Stomach (tissue), 9 donors: ENCODE results near the gene DHX57. TPM values are rescaled to one million over a fixed set of nuclear protein-coding genes. Genes with fewer than 3 reads are reported as not detected.
A peak's percentile ranks its signal among the peaks of the same experiment; 100 is the strongest.

Experiments
- DNase-seq, 2 donors: peaks; one replicate each; pipeline versions ENCODE4 v3.0.0 to v3.0.0-alpha.2; 2013 to 2019
- H3K27ac ChIP-seq, 5 donors: fragments of 200-600 bp in 4 of 5; sonication (generic) in 4 of 5; one replicate each; pipeline ENCODE4 v1.5.1; 2013 to 2019; ENCODE audit warnings: mild to moderate bottlenecking in 1 of 5, moderate library complexity in 1 of 5
- H3K27me3 ChIP-seq, 3 donors: fragments of 200-600 bp; sonication (generic); one replicate each; pipeline ENCODE4 v1.5.1; 2017 to 2019; ENCODE audit warnings: mixed run types in 1 of 3
- H3K36me3 ChIP-seq, 4 donors: fragments of 200-600 bp; sonication (generic); 1 replicate in 3 of 4; 2 replicates in 1 of 4; pipeline ENCODE4 v1.5.1; 2016 to 2019
- H3K4me1 ChIP-seq, 4 donors: fragments of 200-600 bp; sonication (generic); one replicate each; pipeline ENCODE4 v1.5.1; 2016 to 2019
- H3K4me3 ChIP-seq, 4 donors: fragments of 200-600 bp; sonication (generic) in 3 of 4; one replicate each; pipeline ENCODE4 v1.5.1; 2016 to 2019; ENCODE audit warnings: mild to moderate bottlenecking in 1 of 4
- H3K9me3 ChIP-seq, 4 donors: fragments of 200-600 bp; sonication (generic); one replicate each; pipeline ENCODE4 v1.5.1; 2016 to 2019
- EP300 ChIP-seq: sonication (generic); formaldehyde crosslinking; IDR thresholded peaks from one replicate; pipeline ENCODE4 v1.6.1; 2017; ENCODE audit warnings: antibody characterized with exemption
- POLR2A ChIP-seq, 4 donors: fragments of 450-650 bp; IDR thresholded peaks; one replicate each; pipeline ENCODE4 v1.6.1; 2016; ENCODE audit warnings: antibody characterized with exemption in 4 of 4, control low read depth in 2 of 4, mild to moderate bottlenecking in 1 of 4, moderate library complexity in 1 of 4
- POLR2AphosphoS5 ChIP-seq, 3 donors: sonication (generic); formaldehyde crosslinking; IDR thresholded peaks; one replicate each; pipeline ENCODE4 v1.6.1; 2016; ENCODE audit warnings: antibody characterized with exemption in 3 of 3
- WGBS, 5 donors: extraction: QIAGEN DNeasy Blood & Tissue Kit in 3 of 5; methylation state at CpG; one replicate each; pipeline versions ENCODE4 v1.1.5 to v1.1.7; 2013 to 2018; 5-methylcytosine and 5-hydroxymethylcytosine counted together
- intact Hi-C: fragments of 100-400 bp; cut with DNase I; formaldehyde crosslinking; loops from one replicate; pipeline ENCODE4 v1.15.1; 2023; ENCODE audit warnings: low total_unique reads
- polyA plus RNA-seq, 3 donors: library from polyadenylated mRNA; stranded (reverse); fragments of 200-250 nt; gene quantifications; one replicate each; pipeline ENCODE4 v1.2.3, GENCODE V29; 2013
- total RNA-seq, 5 donors: library from RNA; depleted of rRNA; stranded (reverse); fragments of >200 nt; gene quantifications; one replicate each; pipeline versions ENCODE4 v1.1.0 to v1.2.3, GENCODE V29; 2014 to 2016
- TF ChIP-seq, protein P1 (sequence below), 7 experiments: fragments of 450-650 bp in 4 of 7; fragments of 200-600 bp in 3 of 7; sonication (generic) in 3 of 7; IDR thresholded peaks; one replicate each; pipeline ENCODE4 v1.5.1; 2016 to 2019; ENCODE audit warnings: antibody characterized with exemption in 7 of 7, control low read depth in 2 of 7, mild to moderate bottlenecking in 1 of 7
- donor health status: healthy with polysubstance abuse.
- donor health status: Bipolar disorder and iron deficiency.
- donor health status: healthy.

The DHX57 gene
- total and polyA plus RNA-seq, 8 donors: 4.1 to 29.9 (median 13.9) TPM

DNA sequence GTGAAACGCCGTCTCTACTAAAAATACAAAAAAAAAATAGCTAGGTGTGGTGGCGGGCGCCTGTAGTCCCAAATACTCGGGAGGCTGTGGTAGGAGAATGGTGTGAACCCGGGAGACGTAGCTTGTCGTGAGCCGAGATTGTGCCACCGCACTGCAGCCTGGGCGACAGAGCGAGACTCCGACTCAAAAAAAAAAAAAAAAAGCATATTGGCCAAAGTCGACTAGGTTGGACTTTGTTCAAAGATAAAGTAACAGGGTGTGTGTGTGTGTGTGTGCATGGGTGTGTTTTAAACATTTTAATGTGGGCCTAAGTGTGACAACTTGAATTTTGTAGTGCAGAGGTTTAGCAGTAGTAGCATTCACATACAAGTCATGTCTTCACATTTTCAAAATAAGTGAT is 86.0 kb downstream of the DHX57 start:
- no peaks in the 10 kb centered on the region for H3K27me3 ChIP-seq
- TF ChIP-seq, protein P1, sequence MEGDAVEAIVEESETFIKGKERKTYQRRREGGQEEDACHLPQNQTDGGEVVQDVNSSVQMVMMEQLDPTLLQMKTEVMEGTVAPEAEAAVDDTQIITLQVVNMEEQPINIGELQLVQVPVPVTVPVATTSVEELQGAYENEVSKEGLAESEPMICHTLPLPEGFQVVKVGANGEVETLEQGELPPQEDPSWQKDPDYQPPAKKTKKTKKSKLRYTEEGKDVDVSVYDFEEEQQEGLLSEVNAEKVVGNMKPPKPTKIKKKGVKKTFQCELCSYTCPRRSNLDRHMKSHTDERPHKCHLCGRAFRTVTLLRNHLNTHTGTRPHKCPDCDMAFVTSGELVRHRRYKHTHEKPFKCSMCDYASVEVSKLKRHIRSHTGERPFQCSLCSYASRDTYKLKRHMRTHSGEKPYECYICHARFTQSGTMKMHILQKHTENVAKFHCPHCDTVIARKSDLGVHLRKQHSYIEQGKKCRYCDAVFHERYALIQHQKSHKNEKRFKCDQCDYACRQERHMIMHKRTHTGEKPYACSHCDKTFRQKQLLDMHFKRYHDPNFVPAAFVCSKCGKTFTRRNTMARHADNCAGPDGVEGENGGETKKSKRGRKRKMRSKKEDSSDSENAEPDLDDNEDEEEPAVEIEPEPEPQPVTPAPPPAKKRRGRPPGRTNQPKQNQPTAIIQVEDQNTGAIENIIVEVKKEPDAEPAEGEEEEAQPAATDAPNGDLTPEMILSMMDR (IDR thresholded peaks at IDR 0.05): no peak
- TF ChIP-seq EP300: no peak
- peaks cover 0 to 16% (median 9%) of the 10 kb centered on the region in 4 donors for H3K4me1 ChIP-seq
- peak overlapping the region; percentile 66 to 82 (median 75) for H3K27ac ChIP-seq
- H3K4me3 ChIP-seq: no peak overlapping the region
- no peaks in the 10 kb centered on the region for H3K36me3 ChIP-seq
- intact Hi-C loops: no loop called here
- no peaks in the 10 kb centered on the region for H3K9me3 ChIP-seq
- 44 to 73% (median 56%) methylated on average over 12 to 14 of the region's 14 CpGs for WGBS, 5 donors
- peak in 1 of 2 donors; percentile 60 for DNase-seq

DNA sequence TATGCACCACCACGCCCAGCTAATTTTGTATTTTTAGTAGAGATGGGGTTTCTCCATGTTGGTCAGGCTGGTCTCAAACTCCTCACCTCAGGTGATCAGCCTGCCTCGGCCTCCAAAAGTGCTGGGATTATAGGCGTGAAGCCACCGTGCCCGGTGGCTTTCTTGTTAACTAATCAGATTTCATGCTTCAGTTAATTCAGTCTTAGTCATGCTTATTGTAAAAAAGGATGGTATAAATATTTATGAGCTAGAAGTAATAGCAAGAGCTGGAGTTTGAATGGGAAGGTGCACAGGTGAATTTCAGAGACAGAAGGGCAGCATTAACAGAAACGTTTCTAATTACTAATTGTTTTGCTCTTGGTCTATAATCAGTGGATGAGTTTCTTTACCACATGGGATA is 87.4 kb downstream of the DHX57 start:
- TF ChIP-seq EP300 (no peak), POLR2A (IDR thresholded peaks at IDR 0.05) (no peak), POLR2AphosphoS5 (IDR thresholded peaks at IDR 0.05) (no peak)
- TF ChIP-seq, protein P1 (IDR thresholded peaks at IDR 0.05): no peak
- Histone ChIP-seq H3K36me3 (peaks cover 0 to under 1% (median 0%) of the 10 kb centered on the region in 4 donors), H3K4me1 (peaks cover 5 to 28% (median 14%) of the 10 kb centered on the region in 4 donors), H3K27me3 (no peaks in the 10 kb centered on the region), H3K27ac (no peak overlapping the region), H3K9me3 (no peaks in the 10 kb centered on the region), H3K4me3 (no peak overlapping the region)
- intact Hi-C loops: no loop called here
- 77 to 91% (median 88%) methylated on average over 6 of the region's 6 CpGs for WGBS, 5 donors
- no peak for DNase-seq

DNA sequence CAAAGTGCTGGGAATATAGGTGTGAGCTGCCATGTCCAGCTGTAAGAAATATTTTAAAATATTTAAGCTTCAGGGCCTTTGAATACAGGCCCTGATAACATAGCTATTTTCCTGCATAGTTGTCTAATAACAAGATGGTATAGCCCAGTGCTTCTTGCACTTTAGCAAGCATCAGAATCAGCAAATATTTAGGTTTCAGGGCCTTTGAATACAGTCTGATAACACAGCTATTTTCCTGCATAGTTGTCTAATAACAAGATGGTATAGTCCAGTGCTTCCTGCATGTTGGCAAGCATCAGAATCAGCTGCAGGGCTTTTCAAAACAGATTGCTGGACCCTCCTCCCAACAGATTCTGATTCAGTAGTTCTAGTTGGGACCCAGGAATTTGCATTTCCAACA is 92.1 kb downstream of the DHX57 start:
- DNase-seq: no peak
- no peak overlapping the region for H3K4me3 ChIP-seq
- H3K9me3 ChIP-seq: no peaks in the 10 kb centered on the region
- H3K36me3 ChIP-seq: peaks cover 3 to 31% (median 25%) of the 10 kb centered on the region in 4 donors
- TF ChIP-seq POLR2A (IDR thresholded peaks at IDR 0.05) (no peak), POLR2AphosphoS5 (IDR thresholded peaks at IDR 0.05) (no peak), EP300 (no peak)
- TF ChIP-seq, protein P1 (IDR thresholded peaks at IDR 0.05): no peak
- H3K4me1 ChIP-seq: peaks cover 6 to 32% (median 20%) of the 10 kb centered on the region in 4 donors
- no peaks in the 10 kb centered on the region for H3K27me3 ChIP-seq
- intact Hi-C loops: no loop called here
- H3K27ac ChIP-seq: peak overlapping the region; percentile 34 to 69 (median 47)

DNA sequence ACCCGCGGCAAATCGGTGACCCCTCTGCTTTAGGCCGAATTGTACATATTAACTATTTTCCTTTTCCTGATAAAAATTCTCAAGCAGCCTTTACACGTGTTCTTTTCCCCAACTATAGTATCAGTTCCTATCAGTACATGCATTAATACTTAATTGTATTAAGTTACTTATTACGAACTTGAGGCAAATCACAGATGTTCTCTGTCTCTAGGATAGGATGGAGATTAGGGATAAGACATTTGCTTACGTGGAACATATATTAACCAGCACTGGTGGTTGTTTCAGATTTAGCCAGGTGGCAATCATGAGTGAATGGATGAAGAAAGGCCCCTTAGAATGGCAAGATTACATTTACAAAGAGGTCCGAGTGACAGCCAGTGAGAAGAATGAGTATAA is 97.0 kb downstream of the DHX57 start:
- peak overlapping the region in 4 of 5 donors; percentile 70 to 82 (median 80) for H3K27ac ChIP-seq
- intact Hi-C loops: no loop called here

More for the DNA sequence above, 97.0 kb downstream of the DHX57 start:
- TF ChIP-seq, protein P1 (IDR thresholded peaks at IDR 0.05): no peak
- H3K9me3 ChIP-seq: no peaks in the 10 kb centered on the region
- WGBS, 5 donors: 4 to 8% (median 5%) methylated on average over 8 of the region's 8 CpGs
- no peaks in the 10 kb centered on the region for H3K27me3 ChIP-seq
- peaks cover 3 to 31% (median 25%) of the 10 kb centered on the region in 4 donors for H3K36me3 ChIP-seq
- H3K4me1 ChIP-seq: peaks cover 7 to 26% (median 15%) of the 10 kb centered on the region in 4 donors
- H3K4me3 ChIP-seq: peak overlapping the region; percentile 59 to 84 (median 71)
- no peak for DNase-seq
